GM21515 (cell line): ENCODE measurements around the gene CLIP1.
"Not testable (repeated sequence)": the region's sequence is repeated elsewhere in the genome, so short reads cannot be mapped to it uniquely, and the experiment has no call there.

Source experiments
- ATAC-seq: cut with Tn5 transposase; IDR thresholded peaks from one replicate; pipeline ENCODE4 v1.9.1; 2021; ENCODE audit not compliant: unreplicated experiment

The CLIP1 gene

DNA sequence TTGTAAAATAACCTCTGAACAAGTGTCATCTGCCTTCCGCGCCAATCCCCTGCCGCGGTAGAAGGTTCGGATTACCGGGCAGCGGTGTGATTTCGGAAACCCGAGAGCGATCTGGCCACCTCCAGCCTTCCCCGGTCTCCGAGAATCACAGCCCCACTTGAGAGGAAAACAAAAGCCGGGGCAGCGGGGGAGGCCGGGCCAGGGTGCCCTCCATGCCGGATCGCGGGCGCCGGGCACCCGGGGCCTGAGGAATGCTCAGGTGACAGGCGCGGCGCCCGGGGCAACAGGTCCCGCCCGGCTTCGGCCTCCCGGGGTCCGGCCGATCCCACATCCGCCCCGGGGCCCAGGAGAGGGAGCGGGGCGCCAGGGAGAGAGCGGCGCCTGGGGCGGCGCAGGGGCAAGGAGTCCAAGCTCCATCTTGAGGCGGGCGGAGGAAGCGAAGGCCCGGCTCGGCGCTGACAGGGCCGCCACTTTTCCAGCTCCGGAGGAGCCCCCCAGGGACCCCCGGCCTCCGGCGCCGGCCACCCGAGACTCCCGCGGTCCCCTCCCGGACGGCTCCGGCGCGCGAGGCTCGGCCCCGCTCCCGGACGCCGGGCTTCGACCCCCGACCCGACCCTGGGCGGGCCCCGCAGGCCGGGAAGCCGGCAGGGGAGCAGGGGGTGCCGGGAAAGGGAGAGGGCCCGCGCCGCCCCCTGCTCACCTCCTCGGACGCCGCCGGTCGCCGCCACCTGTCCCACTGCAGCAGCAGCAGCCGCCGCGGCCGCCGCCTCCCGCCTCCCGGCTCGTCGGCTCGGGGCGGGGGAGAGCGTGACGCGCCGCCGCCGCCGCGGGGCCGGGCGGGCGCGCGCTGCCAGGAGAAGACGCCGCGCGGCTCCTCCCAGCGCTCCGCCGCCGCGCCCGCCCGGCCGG, at the start of gene CLIP1:
CLIP1 (minus strand) TSS at position 849 of the 909 bp plus-strand sequence. CDS start 42,217 bp downstream, outside the sequence.
- ATAC-seq, result peak; percentile 62

DNA sequence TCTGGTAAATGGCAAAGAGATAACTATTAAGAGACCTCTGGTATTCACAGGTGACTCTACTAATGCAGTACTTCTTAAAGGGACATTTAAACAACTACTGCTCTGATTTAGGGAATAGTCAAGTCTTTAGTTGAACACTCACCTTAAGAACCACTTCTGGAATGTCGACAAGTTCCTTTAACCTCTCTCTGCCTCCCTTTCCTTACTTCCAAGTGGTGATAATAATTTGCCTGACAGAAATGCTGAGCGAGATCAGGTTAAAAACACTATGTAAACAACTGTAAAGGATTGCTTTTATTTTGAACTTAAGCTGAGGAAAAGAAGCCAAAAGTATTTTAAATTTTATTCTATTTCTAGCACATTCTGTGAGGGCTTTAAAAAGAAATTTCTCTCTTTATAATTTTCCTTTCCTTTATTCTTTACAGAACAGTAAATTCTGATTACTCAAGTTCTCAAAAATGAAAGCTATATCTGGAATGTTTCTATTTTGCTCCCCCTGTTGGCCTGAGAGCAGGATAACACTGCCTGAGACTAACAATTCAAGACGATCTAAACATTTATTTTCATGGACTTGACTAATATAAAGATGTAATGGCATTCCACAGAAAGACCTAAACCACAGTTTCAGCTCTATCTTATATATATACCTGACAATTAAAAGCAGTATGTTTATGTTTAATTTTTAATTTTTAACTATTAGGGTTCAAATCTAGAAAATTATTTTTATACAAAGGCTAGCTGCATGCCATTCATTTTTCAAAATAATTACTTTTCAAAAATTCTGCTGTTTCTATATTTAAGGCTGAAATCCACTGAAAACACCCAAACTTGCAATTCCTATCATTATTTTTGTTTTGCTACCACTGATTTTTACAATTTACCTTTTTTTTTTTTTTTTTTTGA, 49.1 kb upstream of the CLIP1 start:
- ATAC-seq, result no peak

GRCh38 chr12:122470576-122470975, 48.1 kb upstream of the CLIP1 start:
- not testable (repeated sequence) for ATAC-seq

- ATAC-seq, result not testable (repeated sequence)
These were observed 47.4 kb upstream of the CLIP1 start for GRCh38 chr12:122469856-122470255.

DNA sequence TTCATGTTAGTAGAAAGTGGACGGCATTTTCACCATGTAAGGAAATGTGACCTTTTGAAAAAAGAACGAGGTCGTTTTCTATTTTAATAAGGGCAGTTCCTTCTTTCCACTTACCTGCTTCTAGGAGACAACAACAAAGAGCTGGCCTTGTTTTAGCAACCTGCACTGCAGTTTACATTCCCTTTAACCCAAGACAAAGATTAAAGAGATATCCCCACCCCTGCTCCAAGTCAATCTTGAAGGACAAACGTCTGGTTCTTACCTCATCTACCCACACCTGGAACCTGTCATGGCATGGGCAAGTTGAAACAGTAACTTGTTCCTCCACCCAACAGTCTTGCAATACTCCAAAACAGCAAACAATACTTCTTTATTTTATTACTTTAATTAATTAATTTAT, 45.5 kb upstream of the CLIP1 start:
- no peak for ATAC-seq

GRCh38 chr12:122464317-122465042, 42.0 kb upstream of the CLIP1 start:
- ATAC-seq, result not testable (repeated sequence)

DNA sequence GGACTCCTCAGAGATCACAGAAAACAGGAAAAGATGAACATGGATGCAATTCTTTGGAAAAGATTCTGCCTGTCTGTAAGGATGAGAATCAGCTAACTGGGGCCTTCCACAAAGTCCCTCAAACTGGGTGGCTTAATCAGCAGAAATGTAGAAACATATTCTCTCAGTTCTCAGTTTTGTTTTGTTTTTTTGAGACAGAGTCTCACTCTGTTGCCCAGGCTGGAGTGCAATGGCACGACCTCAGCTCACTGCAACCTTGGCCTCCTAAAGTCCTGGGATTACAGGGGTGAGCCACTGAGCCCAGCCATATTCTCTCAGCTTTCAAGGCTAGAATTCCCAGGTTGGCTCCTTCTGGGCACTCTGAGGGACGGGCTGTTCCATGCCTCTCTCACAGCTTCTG, 38.2 kb upstream of the CLIP1 start:
- ATAC-seq, result no peak

DNA sequence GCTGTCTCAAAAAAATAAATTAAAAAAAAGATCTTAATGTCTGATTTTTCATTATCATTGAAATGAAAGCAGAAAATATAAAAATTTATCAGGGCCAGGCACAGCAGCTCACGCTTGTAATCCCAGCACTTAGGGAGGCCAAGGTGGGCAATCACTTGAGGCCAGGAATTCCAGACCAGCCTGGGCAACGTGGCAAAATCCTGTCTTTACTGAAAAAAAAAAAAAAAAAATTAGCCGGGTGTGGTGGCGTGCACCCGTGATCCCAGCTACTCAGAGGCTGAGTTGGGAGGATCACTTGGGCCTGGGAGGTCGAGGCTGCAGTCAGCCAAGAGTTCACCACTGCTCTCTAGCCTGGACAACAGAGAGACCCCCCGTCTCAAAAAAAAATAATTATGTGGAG, 37.6 kb upstream of the CLIP1 start:
- no peak for ATAC-seq

- ATAC-seq, result no peak
These were observed 36.7 kb upstream of the CLIP1 start for GRCh38 chr12:122459211-122459610.

- no peak for ATAC-seq
These were observed 35.9 kb upstream of the CLIP1 start for GRCh38 chr12:122458105-122459035.

- no peak for ATAC-seq
These were observed 35.2 kb upstream of the CLIP1 start for GRCh38 chr12:122457627-122458026.

DNA sequence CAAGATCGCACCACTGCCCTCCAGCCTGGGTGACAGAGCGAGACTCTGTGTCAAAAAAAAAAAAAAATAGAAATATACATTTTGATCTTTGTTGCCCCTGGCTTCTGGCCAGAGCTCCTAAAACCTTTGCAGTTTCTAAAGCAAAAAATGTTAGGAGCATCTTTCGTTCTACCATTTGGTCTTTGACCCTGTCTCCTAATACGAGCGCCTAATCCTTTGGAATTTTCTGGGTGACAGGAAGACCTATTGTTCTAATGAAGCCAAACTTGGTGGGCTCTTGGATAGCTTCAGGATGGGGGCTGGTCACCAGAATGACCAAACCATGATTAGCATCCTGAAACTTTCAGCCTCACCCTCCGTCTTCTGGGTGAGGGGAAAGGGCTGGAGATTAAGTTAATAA, 32.3 kb upstream of the CLIP1 start:
- ATAC-seq, result no peak

DNA sequence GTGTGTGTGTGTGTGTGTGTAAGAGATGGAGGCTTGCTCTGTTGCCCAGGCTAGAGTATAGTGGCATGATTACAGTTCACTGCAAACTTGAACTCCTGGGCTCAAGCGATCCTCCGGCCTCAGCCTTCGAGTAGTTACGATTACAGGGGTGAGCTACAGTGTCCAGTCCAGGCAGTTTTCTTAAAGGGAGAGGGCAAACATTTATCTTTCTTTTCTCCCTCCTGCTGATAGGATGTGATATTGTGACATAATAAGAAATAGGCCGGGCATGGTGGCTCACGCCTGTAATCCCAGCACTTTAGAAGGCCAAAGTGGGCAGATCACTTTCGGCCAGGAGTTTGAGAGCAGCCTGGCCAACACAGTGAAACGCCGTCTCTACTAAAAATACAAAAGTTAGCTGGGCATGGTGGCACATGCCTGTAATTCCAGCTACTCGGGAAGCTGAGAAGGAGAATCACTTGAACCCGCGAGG, 31.8 kb upstream of the CLIP1 start:
- no peak for ATAC-seq

- no peak for ATAC-seq
These were observed 30.3 kb upstream of the CLIP1 start for GRCh38 chr12:122452701-122453285.

DNA sequence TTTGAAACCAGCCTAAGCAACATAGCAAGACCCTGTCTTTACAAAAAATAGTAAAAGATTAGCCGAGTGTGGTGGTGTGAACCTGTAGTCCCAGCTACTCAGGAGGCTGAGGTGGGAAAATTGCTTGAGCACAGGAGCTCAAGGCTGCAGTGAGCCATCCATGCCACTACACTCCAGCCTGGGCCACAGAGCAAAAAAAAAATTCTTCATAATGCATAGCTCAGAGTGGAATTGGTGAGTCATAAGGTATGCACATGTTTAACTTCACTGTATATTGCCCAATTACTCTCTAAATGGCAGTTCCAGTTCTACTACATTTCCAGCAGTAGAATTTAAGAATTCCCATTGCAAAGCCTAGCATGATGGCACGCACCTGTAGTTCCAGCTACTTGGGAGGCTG, 26.8 kb upstream of the CLIP1 start:
- ATAC-seq, result no peak

- ATAC-seq, result not testable (repeated sequence)
These were observed 25.4 kb upstream of the CLIP1 start for GRCh38 chr12:122447825-122448224.

DNA sequence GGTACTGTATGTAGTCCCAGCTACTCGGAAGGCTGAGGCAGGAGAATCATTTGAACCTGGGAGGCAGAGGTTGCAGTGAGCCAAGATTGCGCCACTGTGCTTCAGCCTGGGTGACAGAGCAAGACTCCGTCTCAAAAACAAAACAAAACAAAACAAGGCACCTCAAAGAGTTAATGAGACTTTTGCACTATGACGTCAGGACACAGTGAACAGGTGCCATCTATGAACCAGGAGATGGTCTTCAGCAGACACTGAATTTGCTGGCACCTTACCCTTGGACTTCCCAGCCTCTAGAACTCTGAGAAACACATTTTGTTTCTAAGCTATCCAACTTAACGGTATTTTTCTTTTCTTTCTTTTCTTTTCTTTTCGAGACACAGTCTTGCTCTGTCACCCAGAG, 23.9 kb upstream of the CLIP1 start:
- ATAC-seq, result not testable (repeated sequence)

DNA sequence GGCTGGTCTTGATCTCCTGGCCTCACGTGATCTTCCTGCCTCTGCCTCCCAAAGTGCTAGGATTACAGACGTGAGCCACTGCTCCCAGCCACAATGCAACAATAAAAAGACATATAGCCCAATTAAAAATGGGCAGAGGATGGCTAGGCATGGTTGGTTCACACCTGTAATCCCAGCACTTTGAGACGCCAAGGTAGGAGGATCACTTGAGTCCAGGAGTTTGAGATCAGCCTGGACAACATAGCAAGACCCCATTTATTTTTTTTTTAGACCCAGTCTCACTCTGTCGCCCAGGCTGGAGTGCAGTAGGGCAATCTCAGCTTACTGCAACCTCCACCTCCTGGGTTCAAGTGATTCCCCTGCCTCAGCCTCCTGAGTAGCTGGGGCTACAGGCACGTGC, 21.6 kb upstream of the CLIP1 start:
- not testable (repeated sequence) for ATAC-seq

DNA sequence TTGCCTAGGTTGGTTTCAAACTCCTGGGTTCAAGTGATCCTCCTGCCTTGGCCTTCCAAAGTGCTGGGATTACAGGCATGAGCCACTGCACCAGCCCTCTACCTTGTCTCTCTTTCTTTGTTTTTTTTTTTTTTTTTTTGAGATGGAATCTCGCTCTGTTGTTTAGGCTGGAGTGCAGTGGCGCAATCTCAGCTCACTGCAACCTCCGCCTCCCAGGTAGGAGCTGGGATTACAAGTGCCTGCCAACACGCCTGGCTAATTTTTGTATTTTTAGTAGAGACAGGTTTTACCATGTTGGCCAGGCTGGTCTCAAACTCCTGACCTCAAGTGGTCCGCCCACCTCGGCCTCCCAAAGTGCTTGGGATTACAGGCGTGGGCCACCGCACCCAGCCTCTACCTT, 16.4 kb upstream of the CLIP1 start:
- ATAC-seq, result not testable (repeated sequence)
